GM23248 (cell line): ENCODE measurements around the gene MYG1.

Source experiments
- EZH2 ChIP-seq: fragments of 200-600 bp; sonication (generic); IDR thresholded peaks from 2 replicates; pipeline ENCODE4 v1.6.1; 2018; ENCODE audit warnings: antibody characterized with exemption, mild to moderate bottlenecking; ENCODE audit not compliant: insufficient read depth, poor library complexity, severe bottlenecking
- EZH2phosphoT487 ChIP-seq: fragments of 200-600 bp; sonication (generic); IDR thresholded peaks from 2 replicates; pipeline ENCODE4 v1.6.1; 2018; ENCODE audit warnings: antibody characterized with exemption, moderate library complexity, mild to moderate bottlenecking, low read depth; ENCODE audit not compliant: insufficient read depth

DNA sequence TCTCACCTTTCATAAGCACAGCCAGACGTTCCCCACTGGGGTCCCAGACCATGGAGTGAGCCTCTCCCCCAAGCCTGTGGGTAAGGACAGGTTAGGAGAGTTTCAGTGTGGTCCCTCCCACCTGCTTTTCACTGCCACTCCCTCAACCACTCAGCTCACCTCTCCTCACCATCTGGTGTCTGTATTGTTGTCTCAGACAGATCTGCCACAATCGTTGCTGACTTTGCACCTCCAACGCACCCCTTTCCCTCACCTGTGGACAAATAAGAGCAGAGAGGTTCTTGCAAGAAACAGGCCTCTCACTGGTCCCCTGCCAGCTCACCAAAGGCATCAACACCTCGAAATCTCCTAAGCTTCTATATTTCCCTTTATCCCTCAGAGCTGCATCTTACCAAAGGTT is 8.8 kb downstream of the MYG1 start:
- TF ChIP-seq EZH2 (no peak), EZH2phosphoT487 (no peak)
